HG02642 (cell line): ENCODE results near the gene ASMTL.
"Not testable (repeated sequence)": the region's sequence is repeated elsewhere in the genome, so short reads cannot be mapped to it uniquely, and the experiment has no call there.

Experiments
- ATAC-seq: cut with Tn5 transposase; IDR thresholded peaks from one replicate; pipeline ENCODE4 v1.9.1; 2021; ENCODE audit warnings: mild to moderate bottlenecking; ENCODE audit not compliant: unreplicated experiment, poor library complexity

Gene ASMTL, protein sequence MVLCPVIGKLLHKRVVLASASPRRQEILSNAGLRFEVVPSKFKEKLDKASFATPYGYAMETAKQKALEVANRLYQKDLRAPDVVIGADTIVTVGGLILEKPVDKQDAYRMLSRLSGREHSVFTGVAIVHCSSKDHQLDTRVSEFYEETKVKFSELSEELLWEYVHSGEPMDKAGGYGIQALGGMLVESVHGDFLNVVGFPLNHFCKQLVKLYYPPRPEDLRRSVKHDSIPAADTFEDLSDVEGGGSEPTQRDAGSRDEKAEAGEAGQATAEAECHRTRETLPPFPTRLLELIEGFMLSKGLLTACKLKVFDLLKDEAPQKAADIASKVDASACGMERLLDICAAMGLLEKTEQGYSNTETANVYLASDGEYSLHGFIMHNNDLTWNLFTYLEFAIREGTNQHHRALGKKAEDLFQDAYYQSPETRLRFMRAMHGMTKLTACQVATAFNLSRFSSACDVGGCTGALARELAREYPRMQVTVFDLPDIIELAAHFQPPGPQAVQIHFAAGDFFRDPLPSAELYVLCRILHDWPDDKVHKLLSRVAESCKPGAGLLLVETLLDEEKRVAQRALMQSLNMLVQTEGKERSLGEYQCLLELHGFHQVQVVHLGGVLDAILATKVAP

DNA sequence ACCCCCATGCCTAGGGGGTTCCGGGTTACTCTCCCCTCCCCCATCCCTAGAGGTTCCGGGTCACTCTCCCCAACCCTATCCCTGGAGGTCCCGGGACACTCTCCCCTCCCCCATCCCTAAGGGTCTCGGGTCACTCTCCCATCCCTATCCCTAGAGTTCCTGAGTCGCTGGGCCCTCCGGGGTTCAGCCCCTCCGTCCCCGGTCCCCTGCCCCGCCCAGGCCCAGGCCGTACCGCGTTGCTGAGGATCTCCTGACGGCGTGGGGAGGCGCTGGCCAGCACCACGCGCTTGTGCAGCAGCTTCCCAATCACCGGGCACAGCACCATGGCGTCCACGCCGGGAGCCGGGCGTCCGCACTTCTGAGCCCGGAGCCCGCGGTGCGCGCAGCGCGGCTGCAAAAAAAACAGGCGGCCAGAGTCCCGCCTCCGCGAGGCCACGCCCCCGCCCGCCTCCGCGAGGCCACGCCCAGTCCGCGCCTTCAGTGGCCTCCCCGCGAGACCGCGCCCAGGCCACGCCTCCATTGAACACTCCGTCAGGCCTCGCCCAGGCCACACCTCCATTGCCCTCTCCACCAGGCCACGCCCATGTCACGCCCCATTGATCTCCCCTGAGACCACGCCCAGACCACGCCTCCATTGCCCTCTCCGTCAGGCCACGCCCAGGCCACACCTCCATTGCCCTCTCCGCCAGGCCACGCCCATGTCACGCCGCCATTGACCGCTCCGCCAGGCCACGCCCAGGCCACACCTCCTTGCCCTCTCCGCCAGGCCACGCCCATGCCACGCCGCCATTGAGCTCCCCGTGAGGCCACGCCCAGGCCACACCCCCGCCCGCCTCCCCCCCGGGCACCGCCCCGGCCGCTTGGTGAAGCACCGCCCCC, at the start of gene ASMTL:
TSS of gene ASMTL (minus strand) at position 394 of the 879 bp plus-strand sequence. CDS start at position 325, 69 bp downstream.
- peak; percentile 67 for ATAC-seq

DNA sequence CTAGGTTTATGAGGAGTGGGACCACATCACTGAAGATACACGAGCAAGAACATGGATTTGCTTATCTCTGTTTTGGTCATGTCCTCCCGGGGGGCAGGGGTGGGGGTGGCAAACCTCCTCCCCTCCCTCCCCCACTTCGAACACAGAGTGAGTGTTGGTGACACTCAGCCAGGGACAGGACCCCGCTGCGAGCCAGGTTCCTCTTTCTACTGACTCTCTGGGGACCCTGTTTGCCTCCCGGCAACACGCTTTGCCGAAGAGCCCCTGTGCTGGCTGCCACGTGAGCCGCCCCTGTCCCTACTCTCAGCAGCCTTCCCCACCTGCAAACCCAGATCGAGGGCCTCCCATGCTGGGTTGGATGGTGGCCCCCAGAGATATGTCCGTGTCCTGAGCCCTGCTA, 49.5 kb upstream of the ASMTL start:
- peak; percentile 61 for ATAC-seq

DNA sequence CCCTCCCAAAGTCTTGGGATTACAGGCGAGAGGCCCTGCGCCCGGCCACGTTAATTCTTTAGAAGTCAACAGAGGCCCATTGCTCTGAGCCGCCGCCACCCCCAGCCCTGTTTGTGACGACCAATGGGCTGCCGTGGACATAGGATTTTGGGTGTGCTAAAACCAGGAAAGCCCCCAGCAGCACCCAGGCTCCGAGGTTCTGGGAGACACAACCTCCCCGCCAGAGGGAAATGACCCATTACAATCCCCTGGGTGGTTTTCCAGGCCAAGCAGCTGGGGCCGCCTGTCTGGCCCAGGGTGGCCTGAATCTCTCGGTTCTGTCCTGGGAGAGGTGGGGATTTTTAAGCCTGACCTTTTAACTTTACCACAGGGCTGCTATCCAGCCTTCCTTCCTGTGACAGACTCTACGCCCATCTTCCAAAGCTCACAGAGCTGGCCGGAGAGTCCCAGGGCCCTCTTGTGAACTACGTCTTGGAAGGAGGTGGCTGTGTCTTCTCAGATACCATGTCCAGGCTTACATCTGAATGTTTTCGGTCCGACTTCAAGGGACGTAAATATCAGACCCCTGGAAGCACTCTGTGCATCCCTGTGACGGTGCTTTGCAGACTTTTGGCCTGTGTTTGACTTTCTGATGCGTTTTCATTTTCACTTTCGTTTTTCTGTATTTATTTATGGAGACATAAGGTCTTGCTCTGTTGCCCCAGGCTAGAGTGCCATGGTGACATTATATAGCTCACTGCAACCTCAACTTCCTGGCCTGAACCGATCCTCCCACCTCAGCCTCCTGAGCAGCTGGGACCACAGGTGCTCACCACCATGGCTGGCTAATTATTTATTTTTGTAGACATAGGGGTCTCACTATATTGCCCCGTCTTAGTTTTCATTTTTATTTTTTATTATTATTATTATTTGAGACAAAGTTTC, 48.3 kb upstream of the ASMTL start:
- ATAC-seq: peak; percentile 62

DNA sequence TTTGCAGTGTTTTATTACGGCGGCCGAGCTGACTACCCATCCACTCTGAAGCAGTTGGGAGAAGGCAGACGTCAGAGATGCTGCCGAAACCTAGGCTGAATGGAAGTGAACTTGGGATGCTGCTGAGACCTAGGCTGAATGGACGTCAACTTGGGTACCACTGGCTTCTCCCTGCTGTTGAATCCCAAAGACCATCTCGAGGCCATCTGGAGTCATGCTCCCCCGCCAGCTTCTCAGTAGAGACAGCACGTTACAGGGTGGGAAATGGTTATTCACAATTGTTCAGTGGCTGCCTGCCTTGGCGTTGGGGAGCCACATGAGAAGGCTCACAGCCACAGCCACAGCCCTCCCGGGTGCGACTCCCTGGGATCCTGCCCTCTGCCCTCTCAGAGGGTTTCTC, 43.4 kb upstream of the ASMTL start:
- ATAC-seq: no peak

DNA sequence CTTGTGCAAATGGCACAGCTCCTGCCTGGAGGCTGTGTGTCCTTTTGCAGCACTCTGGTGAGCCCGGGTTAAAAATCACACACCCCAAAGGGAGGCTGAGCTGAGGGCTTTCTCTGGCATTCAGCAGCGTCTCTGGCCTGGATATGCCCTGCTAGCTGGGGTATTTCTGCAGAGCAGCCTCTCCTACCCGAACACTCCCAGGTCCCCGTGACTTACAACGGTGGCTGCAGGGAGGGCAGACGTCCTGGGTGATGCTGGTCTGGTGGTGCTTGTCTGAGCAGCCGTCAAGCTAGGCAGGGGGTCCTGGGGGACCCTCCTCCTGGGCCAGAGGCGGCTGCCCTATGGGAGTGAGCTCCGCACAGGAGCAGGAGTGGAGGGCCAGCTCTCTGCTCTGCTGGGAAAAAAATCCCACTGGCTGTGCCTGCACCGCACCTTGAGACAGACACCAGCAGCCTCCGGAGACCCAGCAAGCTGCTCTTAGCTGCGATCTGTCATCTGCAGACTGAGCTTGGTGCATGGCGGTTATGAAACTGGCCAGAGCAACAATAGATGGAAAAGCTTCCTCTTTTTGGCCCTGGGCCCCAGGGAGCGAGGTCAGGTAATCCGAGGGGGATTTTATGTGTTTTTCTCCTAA, 41.3 kb upstream of the ASMTL start:
- ATAC-seq: peak; percentile 53

DNA sequence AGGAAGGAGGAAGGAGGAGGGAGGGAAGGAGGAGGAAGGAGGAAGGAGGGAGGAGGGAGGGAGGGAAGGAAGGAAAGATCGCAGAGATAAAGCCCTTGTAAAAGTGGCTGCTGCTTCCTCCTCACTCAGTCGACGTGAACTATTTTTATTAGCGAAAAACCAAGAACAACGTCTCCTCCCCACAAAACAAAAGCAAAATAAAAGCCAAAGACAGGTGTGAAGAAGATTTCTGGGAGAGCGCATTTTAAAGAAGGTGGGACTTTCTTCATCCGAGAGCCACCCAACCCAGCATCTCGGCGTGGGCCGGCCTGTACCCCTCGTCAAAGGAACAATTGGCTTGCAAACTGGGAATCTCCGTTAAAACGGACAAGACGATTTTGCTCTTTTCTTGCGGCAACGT, 40.7 kb upstream of the ASMTL start:
- no peak for ATAC-seq

DNA sequence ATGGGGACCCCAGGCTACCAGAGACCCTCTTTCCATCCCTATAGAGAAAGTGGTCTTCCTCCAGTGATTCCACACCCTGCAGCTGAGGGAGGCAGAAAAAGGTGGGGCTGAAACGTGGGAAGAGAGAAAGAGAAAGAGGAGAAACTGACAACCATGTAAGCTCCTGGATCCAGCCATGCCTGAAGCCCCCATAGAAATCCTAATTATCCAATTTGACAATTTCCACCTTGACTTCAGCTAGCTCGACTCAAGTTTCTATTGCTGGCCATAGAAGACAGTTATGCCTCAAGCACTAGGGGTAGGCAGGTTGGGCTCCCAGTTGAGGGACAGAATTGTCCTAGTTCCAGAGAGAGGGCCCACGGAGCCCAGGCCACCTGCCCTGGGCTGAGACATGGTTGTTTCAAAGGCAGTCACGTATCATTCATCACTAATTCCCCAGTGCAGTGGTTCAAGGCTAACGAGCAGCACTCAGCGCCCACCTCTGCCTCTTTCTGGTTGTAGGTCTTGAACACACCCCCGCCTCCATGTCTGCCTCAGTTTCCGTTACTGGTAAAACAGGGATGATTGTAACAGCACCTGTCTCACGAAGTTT, 39.8 kb upstream of the ASMTL start:
- no peak for ATAC-seq

DNA sequence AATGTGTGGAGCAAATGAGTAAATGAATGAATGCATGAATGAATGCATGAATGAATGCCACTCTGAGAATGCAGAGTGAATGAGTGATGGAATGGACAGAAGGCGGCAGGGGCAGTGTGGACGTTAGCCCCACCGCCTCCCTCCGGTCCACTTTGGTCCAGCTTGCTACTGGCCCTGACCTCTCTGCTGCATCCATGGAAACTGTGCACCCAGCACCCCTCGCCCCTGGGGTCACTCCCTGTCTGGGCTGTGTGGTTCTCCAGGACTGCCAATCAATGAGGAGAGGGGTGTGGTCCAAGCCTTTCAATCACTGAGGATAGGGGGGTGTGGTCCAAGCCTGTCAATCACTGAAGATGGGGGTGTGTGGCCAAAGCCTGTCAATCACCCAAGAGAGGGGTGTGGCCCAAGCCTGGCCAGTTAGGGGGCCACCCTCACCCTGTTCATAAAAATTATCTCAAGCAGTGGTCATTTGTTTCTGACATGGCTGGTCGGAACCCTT, 39.2 kb upstream of the ASMTL start:
- peak; percentile 75 for ATAC-seq

DNA sequence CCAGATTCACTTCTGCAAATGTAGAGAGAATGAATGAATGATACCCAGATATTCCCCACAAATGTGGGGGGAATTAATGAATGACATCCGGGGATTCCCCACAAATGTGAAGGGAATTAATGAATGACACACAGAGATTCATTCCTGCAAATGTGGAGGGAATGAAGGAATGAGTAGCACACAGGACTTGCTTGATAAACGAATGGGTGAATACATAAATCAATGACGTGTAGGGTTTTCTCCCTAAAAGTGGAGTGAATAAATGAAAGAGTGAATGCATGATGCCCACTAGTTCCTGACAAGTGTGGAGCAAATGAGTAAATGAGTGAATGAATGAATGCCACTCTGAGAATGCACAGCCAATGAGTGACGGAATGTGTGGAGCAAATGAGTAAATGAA, 38.5 kb upstream of the ASMTL start:
- ATAC-seq: not testable (repeated sequence)

DNA sequence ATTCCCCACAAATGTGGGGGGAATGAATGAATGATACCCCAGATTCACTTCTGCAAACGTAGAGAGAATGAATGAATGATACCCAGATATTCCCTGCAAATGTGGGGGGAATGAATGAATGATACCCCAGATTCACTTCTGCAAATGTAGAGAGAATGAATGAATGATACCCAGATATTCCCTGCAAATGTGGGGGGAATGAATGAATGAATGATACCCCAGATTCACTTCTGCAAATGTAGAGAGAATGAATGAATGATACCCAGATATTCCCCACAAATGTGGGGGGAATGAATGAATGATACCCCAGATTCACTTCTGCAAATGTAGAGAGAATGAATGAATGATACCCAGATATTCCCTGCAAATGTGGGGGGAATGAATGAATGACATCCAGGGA, 38.0 kb upstream of the ASMTL start:
- not testable (repeated sequence) for ATAC-seq

DNA sequence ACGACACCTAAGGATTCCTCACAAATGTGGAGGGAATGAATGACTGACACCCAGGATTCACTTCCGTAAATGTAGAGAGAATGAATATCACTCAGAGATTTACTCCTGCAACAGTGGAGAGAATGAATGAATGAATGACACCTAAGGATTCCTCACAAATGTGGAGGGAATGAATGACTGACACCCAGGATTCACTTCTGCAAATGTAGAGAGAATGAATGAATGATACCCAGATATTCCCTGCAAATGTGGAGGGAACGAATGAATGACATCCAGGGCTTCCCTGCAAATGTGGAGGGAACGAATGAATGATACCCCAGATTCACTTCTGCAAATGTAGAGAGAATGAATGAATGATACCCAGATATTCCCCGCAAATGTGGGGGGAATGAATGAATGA, 36.6 kb upstream of the ASMTL start:
- not testable (repeated sequence) for ATAC-seq

DNA sequence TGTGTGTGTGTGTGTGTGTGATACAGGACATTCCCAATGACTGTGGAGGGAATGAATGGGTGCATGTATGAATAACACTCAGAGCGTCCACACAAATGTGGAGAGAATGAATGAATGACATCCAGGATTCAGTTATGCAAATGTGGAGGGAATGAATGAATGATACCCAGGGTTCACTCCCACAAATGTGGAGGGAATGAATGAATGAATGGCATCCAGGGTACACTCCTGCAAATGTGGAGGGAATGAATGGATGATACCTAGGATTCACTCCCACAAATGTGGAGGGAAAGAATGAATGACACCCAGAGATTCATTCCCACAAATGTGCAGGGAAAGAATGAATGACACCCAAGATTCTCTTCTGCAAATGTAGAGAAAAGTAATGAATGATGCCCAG, 36.0 kb upstream of the ASMTL start:
- no peak for ATAC-seq

DNA sequence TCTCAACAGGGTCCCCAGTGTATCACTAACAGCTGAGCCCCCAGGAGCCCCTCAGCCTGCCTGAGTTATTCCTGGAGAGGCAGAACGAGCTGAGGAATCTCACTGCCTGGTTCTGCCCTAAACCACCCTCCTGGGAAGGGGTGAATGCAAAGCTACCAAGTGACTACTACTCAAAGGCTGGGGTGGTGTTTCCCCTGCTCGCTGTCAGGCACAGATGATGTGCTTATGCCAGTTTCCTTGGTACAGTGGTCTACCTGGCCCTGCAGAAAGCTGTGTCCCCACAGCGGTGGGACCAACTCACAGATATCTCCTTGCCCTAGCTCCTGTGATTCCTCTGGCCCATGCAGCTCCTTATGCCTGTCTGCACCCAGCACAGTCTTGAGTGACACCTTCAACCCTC, 35.4 kb upstream of the ASMTL start:
- ATAC-seq: no peak

DNA sequence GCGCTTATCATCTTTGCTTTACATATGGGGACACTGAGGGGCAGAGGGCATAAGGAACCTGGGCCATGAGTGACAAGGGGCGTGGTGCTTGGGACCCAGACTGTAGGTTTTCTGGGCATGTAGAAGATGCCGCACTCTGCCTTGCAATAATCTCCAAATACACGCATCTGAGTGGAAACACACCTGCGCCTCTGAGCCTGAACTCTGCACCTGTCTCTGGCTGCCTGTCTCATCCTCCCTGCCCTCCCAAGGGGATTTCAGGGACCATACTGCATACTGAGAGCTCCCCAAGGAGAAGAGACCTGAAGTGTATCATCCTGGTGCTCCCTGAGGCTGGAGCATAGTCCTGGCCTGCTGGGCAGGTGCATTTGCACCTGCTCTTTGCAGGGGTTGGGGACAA, 34.7 kb upstream of the ASMTL start:
- ATAC-seq: no peak

DNA sequence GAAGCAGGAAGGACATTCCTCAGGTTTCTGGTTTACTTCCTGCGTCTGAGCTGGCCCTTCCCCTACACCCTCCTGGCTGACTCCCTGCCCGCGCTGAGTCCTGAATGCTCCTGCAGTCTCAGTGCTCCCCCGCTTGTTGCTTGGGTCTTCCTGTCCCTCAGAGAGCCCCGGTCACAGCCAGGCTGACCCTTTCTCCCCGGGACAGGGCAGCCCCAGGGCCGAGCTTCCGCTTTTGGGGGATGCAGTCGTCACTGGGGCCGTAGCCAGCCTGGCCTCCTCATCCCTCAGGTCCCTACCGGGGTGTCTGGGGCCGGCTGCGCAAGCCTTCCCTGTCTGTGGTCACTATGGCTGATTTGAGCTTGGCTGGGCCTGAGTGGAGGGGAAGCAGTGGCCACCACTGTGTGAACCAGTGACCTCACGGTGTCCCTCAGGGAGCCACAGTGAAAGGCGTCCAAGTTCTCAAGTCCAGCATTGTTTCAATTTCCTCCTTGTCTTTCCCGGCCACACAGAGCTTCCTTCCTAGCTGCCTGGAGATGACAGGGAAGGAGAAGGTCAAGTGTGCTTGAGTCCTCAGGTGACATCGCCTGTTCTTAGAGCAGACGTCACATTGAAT, 34.1 kb upstream of the ASMTL start:
- no peak for ATAC-seq

DNA sequence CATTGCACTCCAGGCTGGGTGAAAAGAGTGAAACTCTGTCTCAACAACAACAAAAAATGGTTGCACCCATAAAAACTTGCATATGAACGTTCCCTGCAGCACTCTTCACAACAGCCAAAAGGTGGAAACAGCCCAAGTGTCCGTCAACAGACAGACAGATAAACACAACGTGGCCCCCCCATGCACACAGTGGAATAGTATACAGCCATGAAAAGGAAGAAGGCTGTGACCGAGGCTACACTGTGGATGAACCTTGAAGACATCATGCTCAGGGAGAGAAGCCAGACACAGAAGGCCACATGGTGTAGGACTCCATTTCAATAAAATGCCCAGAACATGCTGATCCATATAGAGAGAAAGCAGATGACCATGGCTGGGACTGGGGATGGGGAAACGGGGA, 33.5 kb upstream of the ASMTL start:
- no peak for ATAC-seq

DNA sequence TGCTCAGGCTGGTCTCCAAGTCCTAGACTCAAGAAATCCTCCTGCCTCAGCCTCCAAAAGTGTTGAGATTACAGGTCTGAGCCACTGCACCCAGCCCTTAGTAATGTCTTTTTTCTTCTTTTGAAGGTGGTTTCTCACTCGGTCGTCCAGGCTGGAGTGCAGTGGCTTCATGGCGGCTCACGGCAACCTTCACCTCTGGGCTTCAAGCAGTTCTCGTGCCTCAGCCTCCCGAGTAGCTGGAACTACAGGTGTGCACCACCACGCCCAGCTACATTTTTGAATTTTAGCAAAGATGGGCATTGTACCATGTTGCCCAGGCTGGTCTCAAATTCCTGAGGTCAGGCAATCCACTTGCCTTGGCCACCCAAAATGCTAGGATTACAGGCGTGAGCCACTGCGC, 32.3 kb upstream of the ASMTL start:
- no peak for ATAC-seq

DNA sequence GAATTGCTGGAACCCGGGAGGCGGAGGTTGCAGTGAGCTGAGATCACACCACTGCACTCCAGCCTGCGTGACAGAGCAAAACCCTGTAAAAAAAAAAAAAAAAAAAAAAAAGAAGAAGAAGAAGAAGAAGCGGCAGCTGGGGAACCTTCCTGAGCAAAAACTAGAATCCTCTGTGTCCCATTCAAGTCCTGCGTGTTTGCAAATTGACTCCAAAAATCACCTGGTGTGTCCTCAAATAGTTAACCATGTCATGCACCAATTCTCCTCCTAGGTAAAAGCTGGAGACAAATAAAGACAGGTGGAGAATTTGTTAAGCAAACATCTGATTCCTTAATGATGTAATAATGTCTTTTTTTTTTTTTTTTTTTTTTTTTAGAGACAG, 31.9 kb upstream of the ASMTL start:
- ATAC-seq: no peak
